Measurements from ENCODE around the gene ZDHHC14.

DNA sequence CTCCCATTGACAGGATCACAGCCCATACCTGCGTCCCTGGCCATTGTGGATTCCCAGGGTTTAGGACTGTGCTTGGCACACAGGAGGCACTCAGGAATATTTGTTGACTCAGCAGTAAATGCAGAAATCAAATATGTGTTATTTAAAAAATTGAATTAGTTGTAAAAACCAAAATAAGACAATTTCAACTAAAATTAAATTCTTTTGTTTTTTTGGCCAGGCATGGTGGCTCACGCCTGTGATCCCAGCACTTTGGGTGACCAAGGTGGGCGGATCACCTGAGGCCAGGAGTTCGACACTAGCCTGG lies 85.3 kb downstream of the ZDHHC14 start:
- TF ChIP-seq, protein P1, sequence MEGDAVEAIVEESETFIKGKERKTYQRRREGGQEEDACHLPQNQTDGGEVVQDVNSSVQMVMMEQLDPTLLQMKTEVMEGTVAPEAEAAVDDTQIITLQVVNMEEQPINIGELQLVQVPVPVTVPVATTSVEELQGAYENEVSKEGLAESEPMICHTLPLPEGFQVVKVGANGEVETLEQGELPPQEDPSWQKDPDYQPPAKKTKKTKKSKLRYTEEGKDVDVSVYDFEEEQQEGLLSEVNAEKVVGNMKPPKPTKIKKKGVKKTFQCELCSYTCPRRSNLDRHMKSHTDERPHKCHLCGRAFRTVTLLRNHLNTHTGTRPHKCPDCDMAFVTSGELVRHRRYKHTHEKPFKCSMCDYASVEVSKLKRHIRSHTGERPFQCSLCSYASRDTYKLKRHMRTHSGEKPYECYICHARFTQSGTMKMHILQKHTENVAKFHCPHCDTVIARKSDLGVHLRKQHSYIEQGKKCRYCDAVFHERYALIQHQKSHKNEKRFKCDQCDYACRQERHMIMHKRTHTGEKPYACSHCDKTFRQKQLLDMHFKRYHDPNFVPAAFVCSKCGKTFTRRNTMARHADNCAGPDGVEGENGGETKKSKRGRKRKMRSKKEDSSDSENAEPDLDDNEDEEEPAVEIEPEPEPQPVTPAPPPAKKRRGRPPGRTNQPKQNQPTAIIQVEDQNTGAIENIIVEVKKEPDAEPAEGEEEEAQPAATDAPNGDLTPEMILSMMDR (IDR thresholded peaks at IDR 0.05; ENCODE audit: low read depth, low read length): no peak
- no peak for TF ChIP-seq POLR2A (IDR thresholded peaks at IDR 0.05; ENCODE audit: extremely low read depth, insufficient read length)

Measured in NB4 (cell line).